Left ventricle myocardium inferior (tissue), 1 donor: ENCODE results near the gene DCTN5. TPM values are rescaled to one million over a fixed set of nuclear protein-coding genes. Genes with fewer than 3 reads are reported as not detected.
"Not testable (repeated sequence)": the region's sequence is repeated elsewhere in the genome, so short reads cannot be mapped to it uniquely, and the experiment has no call there.

Experiments used
- DNase-seq: peaks from one replicate; pipeline ENCODE4 v3.0.0-alpha.2; 2020
- H3K27ac ChIP-seq: fragments of 200-600 bp; replicated peaks from 2 replicates; pipeline ENCODE4 v1.8.0; 2021
- H3K27me3 ChIP-seq: fragments of 200-600 bp; 2 replicates; pipeline ENCODE4 v1.8.0; 2021; ENCODE audit warnings: low read depth
- H3K36me3 ChIP-seq: fragments of 200-600 bp; 2 replicates; pipeline ENCODE4 v1.8.0; 2021
- H3K4me1 ChIP-seq: fragments of 200-600 bp; 2 replicates; pipeline ENCODE4 v1.8.0; 2021
- H3K4me3 ChIP-seq: fragments of 200-600 bp; 2 replicates; pipeline ENCODE4 v1.8.0; 2021; ENCODE audit warnings: mild to moderate bottlenecking, moderate library complexity
- H3K9me3 ChIP-seq: fragments of 200-600 bp; replicated peaks from 2 replicates; pipeline ENCODE4 v1.8.0; 2021
- intact Hi-C: fragments of 100-400 bp; cut with micrococcal nuclease; formaldehyde crosslinking; loops from one replicate; pipeline ENCODE4 v1.11.0; 2022
- total RNA-seq: library from RNA; stranded (reverse); fragmentation: NEBNext Ultra II Directional; extraction: Animal tissue kit (Norgen Biotek cat#: 25700); gene quantifications from one replicate; pipeline ENCODE4 v1.2.1, GENCODE V29; 2021
- TF ChIP-seq, protein P1 (sequence below): fragments of 200-600 bp; IDR thresholded peaks from 2 replicates; pipeline ENCODE4 v1.8.0; 2021; ENCODE audit warnings: antibody characterized with exemption, mild to moderate bottlenecking, borderline replicate concordance
- donor health status: DM: no; HTN: yes; CAD: no; lungs with severe emphysema.

DCTN5 gene
- total RNA-seq, 1 donor from 2014 or later = 40.0 TPM

DNA sequence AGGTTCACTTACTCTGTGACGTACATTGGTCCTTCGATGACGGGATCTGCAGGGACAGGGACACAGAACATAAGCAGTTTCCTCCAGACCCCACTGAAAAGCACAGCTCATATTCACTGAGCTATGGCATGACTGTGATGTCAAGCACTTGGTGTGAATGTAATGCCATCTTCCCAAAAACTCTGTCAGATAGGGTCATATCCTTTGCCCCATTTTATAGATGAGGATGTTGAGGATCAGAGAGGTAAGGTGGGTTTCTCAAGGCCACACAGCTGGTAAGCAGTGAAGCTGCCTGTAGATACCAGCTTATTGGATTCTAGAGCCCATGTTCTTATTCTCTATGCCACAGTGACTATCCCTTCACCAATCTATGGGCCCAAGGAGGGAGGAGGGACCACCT lies 69.2 kb downstream of the DCTN5 start:
- no peak overlapping the region for H3K27ac ChIP-seq
- intact Hi-C loops = no loop called here
- H3K27me3 ChIP-seq = peaks cover 87% of the 10 kb centered on the region
- H3K4me1 ChIP-seq = peaks cover 4% of the 10 kb centered on the region
- DNase-seq = no peak
- H3K4me3 ChIP-seq = no peak overlapping the region
- peaks cover 20% of the 10 kb centered on the region for H3K9me3 ChIP-seq
- TF ChIP-seq, protein P1, sequence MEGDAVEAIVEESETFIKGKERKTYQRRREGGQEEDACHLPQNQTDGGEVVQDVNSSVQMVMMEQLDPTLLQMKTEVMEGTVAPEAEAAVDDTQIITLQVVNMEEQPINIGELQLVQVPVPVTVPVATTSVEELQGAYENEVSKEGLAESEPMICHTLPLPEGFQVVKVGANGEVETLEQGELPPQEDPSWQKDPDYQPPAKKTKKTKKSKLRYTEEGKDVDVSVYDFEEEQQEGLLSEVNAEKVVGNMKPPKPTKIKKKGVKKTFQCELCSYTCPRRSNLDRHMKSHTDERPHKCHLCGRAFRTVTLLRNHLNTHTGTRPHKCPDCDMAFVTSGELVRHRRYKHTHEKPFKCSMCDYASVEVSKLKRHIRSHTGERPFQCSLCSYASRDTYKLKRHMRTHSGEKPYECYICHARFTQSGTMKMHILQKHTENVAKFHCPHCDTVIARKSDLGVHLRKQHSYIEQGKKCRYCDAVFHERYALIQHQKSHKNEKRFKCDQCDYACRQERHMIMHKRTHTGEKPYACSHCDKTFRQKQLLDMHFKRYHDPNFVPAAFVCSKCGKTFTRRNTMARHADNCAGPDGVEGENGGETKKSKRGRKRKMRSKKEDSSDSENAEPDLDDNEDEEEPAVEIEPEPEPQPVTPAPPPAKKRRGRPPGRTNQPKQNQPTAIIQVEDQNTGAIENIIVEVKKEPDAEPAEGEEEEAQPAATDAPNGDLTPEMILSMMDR = no peak
- H3K36me3 ChIP-seq = no peaks in the 10 kb centered on the region

DNA sequence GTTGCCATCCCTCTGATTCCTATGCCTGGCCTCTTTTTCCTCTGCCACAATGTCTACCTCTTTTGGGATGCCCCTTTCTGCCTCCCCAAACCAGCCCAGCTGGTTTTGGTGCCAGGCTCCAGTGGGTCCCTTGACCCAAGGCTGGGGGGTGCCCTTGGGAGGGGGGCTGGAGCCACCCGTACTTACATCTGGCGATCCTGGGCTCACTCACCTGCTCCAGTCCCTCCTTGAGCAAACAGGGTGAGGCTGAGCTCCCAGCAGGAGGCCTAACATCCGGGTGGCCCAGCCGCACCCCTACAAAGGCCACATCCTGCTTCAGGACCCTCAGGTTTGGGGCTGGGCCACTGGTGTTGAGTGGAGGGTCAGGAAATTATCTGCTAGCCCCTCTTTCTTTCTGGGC lies 70.5 kb downstream of the DCTN5 start:
- Histone ChIP-seq H3K4me3 (no peak overlapping the region), H3K9me3 (peaks cover 20% of the 10 kb centered on the region), H3K27me3 (peaks cover 87% of the 10 kb centered on the region), H3K27ac (no peak overlapping the region), H3K36me3 (no peaks in the 10 kb centered on the region), H3K4me1 (peaks cover 4% of the 10 kb centered on the region)
- TF ChIP-seq, protein P1 = no peak
- no peak for DNase-seq
- intact Hi-C loops = no loop called here

DNA sequence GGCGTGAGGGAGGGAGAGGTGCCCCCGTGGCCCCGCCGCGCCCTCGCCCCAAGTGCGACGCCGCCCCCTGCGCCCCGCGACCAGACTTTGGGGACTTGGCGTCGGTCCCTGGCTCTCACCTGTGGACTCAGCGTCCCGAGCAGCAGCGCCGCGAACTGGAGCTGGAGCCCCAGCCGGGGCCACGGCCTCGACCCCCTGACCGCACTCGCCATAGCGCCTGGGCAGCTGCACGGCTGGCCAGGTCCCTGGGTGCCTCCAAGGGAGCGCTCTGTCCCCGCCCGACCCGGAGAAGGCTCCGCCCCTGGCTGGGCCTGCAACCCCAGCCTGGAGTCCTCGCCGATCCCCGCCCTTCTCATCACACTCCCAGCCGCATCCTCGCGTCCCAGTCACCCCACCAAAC lies 71.7 kb downstream of the DCTN5 start, which contains the start of gene ERN2:
Gene ERN2, minus strand, starts transcription at position 247 of the 400 bp plus-strand sequence. Its CDS starts 35 bp downstream, at position 212.
- H3K36me3 ChIP-seq = no peaks in the 10 kb centered on the region
- H3K27me3 ChIP-seq = peaks cover 90% of the 10 kb centered on the region
- H3K4me1 ChIP-seq = peaks cover 4% of the 10 kb centered on the region
- H3K9me3 ChIP-seq = peaks cover 20% of the 10 kb centered on the region
- TF ChIP-seq, protein P1 = no peak
- DNase-seq = no peak
- H3K4me3 ChIP-seq = no peak within 1 kb of the TSS
- intact Hi-C loops = no loop called here
- no peak within 1 kb of the TSS for H3K27ac ChIP-seq

DNA sequence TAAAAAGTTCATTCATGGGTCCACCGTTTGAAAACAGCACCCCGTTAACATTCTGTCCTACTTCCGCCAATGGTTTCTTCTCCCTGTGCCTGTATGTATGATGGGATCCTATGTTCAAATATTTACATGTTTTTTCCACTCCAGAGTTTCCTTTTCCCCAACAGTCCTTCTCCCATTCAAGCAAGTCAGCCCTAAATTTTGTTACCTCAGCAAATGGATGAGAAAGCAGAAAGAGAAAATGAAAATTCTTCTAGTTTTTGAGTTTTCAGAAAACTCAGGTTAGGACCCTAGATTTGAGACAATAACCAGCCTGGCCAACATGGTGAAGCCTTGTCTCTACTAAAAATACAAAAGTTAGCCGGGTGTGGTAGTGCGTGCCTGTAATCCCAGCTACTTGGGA lies 75.2 kb downstream of the DCTN5 start:
- H3K9me3 ChIP-seq = no peaks in the 10 kb centered on the region
- intact Hi-C loops = no loop called here
- no peak for DNase-seq
- H3K36me3 ChIP-seq = no peaks in the 10 kb centered on the region
- H3K4me1 ChIP-seq = peaks cover 4% of the 10 kb centered on the region
- peaks cover 83% of the 10 kb centered on the region for H3K27me3 ChIP-seq
- no peak overlapping the region for H3K27ac ChIP-seq
- TF ChIP-seq, protein P1 = no peak
- no peak overlapping the region for H3K4me3 ChIP-seq

DNA sequence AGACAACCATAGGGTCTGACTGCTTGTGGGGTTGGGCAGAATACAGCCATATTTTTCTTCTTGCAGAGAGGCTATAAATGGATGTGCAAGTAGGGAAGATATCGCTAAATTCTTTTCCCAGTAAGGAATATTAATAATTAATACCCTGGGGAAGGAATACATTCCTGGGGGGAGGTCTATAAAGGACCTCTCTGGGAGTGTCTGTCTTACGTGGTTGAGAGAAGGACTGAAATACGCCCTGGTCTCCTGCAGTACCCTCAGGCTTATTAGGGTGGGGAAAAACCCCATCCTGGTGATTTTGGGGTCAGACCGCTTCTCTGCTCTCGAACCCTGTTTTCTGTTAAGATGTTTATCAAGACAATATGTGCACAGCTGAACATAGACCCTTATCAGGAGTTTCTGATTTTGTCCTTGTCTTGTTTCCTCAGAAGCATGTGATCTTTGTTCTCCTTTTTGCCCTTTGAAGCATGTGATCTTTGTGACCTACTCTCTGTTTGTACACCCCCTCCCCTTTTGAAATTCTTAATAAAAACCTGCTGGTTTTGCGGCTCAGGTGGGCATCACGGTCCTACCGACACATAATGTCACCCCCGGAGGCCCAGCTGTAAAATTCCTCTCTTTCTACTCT lies 81.5 kb downstream of the DCTN5 start:
- DNase-seq, H3K36me3 ChIP-seq, H3K27ac ChIP-seq, intact Hi-C loops, H3K4me3 ChIP-seq, H3K4me1 ChIP-seq: not testable (repeated sequence)
- Histone ChIP-seq H3K27me3 (peaks cover 28% of the 10 kb centered on the region), H3K9me3 (peaks cover 26% of the 10 kb centered on the region)

DNA sequence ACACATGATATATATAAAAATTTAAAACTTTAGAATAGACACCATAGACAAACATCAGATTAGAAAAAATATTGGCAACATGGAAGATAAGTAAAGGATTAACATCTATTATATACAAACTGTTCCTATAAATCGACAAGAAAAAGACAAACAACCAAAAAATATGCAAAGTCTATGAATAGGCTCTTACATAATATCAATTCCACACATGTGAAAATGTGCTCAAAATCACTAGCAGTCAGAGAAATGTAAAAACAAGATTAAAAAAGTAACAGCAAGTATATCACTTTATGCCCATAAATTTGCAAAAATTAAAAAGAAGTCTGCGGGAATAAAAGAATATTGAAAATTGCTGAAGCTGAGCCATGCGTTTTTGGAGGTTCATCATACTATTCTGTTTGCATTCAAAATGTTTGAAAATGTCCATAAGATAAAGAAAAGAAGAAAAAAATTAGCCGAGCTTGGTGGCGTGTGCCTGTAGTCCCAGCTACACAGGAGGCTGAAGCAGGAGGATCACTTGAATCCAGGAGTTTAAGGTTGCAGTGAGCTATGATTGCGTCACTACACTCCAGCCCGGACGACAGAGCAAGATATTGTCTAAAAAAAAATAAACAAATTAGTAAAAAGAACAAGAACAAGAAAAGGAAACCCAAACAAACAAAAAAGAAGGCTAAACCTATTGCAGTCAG lies 83.0 kb downstream of the DCTN5 start:
- TF ChIP-seq, protein P1 = no peak
- H3K9me3 ChIP-seq = peaks cover 26% of the 10 kb centered on the region
- intact Hi-C loops = no loop called here
- peaks cover 24% of the 10 kb centered on the region for H3K27me3 ChIP-seq
- H3K4me1 ChIP-seq = no peaks in the 10 kb centered on the region
- no peak for DNase-seq
- no peak overlapping the region for H3K27ac ChIP-seq
- H3K4me3 ChIP-seq = no peak overlapping the region
- H3K36me3 ChIP-seq = no peaks in the 10 kb centered on the region
